Ishikawa (cell line): ENCODE measurements around the gene MLLT3.

Experiments used
- CEBPB ChIP-seq: IDR thresholded peaks from 2 replicates; pipeline ENCODE4 v1.6.1; 2012
- CREB1 ChIP-seq: IDR thresholded peaks from 2 replicates; pipeline ENCODE4 v1.6.1; 2012; ENCODE audit warnings: low read depth
- EGR1 ChIP-seq: IDR thresholded peaks from 2 replicates; pipeline ENCODE4 v1.6.1; 2012
- EP300 ChIP-seq: IDR thresholded peaks from 2 replicates; pipeline ENCODE4 v1.6.1; 2012; ENCODE audit warnings: borderline replicate concordance
- FOXM1 ChIP-seq: IDR thresholded peaks from 2 replicates; pipeline ENCODE4 v1.6.1; 2012; ENCODE audit warnings: low read depth, borderline replicate concordance
- NFIC ChIP-seq: IDR thresholded peaks from 2 replicates; pipeline ENCODE4 v1.6.1; 2012
- RAD21 ChIP-seq: IDR thresholded peaks from 2 replicates; pipeline ENCODE4 v1.6.1; 2012; ENCODE audit warnings: low read depth
- REST ChIP-seq: IDR thresholded peaks from 2 replicates; pipeline ENCODE4 v1.6.1; 2012; ENCODE audit warnings: low read depth, mild to moderate bottlenecking
- TAF1 ChIP-seq: IDR thresholded peaks from 2 replicates; pipeline ENCODE4 v1.6.1; 2012; ENCODE audit warnings: low read depth, mild to moderate bottlenecking
- TCF12 ChIP-seq: IDR thresholded peaks from 2 replicates; pipeline ENCODE4 v1.6.1; 2012; ENCODE audit warnings: low read depth
- TEAD4 ChIP-seq: IDR thresholded peaks from 2 replicates; pipeline ENCODE4 v1.6.1; 2012
- USF1 ChIP-seq: IDR thresholded peaks from 2 replicates; pipeline ENCODE4 v1.6.1; 2012
- YY1 ChIP-seq: IDR thresholded peaks from 2 replicates; pipeline ENCODE4 v1.6.1; 2012; ENCODE audit warnings: low read depth
- ZBTB7A ChIP-seq: IDR thresholded peaks from 2 replicates; pipeline ENCODE4 v1.6.1; 2012; ENCODE audit warnings: low read depth
- TF ChIP-seq, protein P1 (sequence below): IDR thresholded peaks from 2 replicates; pipeline ENCODE4 v1.6.1; 2012

MLLT3 gene

DNA sequence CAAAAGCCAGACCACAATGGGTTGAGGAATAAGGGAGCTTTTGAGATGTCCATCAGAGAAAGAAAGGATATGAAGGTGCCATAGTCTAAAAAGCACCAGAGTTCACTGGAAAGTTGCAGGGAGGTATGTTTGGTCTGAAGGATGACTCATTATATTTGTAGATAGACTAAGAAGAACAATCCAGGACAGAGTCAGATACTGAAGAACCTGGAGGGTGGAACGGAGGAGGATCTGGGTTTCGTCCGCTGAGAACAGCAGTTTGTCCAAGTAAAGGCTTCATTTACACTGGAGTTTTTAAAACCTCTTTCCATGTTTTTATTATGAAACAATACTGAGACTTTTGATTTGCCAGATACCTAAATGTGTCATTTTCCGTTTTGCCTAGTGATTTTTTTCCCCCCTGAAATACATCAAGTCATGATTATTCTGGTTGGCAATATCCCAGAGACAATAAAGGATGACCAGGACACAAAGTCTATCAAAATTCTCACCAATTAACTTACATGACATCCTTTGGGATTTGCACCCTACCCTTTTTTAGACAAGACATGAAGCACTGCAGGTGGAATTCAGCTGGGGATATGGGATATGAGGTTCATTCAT is 219.9 kb downstream of the MLLT3 start:
- no peak for TF ChIP-seq TAF1
- no peak for TF ChIP-seq RAD21
- TF ChIP-seq TEAD4, result no peak
- no peak for TF ChIP-seq EP300
- no peak for TF ChIP-seq USF1
- no peak for TF ChIP-seq ZBTB7A
- no peak for TF ChIP-seq YY1
- no peak for TF ChIP-seq FOXM1
- no peak for TF ChIP-seq NFIC
- no peak for TF ChIP-seq REST

GRCh38 chr9:20398536-20399338 is 223.6 kb downstream of the MLLT3 start:
- no peak for TF ChIP-seq USF1
- TF ChIP-seq EGR1, result no peak
- TF ChIP-seq TEAD4, result no peak
- no peak for TF ChIP-seq NFIC
- TF ChIP-seq, protein P1, sequence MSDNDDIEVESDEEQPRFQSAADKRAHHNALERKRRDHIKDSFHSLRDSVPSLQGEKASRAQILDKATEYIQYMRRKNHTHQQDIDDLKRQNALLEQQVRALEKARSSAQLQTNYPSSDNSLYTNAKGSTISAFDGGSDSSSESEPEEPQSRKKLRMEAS, result no peak
- TF ChIP-seq RAD21, result no peak
- TF ChIP-seq CEBPB, result no peak
- TF ChIP-seq CREB1, result no peak
- TF ChIP-seq EP300, result no peak
- TF ChIP-seq YY1, result no peak
- no peak for TF ChIP-seq FOXM1
- no peak for TF ChIP-seq TCF12

DNA sequence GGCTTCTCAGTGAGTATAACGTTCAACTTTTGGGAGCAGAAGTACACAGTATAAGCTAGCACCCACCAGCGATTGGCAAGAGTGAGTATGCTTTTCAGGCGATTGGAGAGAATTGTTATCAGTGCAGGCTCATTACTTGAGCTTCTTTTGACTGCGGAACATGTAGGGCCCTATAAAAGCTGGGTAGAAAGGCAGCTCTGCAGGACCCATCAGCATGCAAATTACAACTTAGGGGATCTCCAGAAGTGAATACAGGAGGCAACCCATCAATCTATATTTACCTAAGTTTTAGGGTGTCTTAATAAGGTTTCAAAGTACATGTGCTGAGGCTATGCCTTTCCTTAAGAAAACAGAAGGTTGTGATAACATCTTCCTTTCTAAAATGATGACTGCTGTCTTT is 225.0 kb downstream of the MLLT3 start:
- TF ChIP-seq EGR1 (no peak), TAF1 (no peak), CEBPB (no peak), RAD21 (no peak), REST (no peak), FOXM1 (no peak), USF1 (no peak), CREB1 (no peak), ZBTB7A (no peak), EP300 (no peak), YY1 (no peak), TCF12 (no peak), NFIC (no peak), TEAD4 (no peak)
- TF ChIP-seq, protein P1, result no peak

- TF ChIP-seq FOXM1 (no peak), ZBTB7A (no peak), EP300 (no peak)
Observed at GRCh38 chr9:20396509-20396908, 225.8 kb downstream of the MLLT3 start.

GRCh38 chr9:20395651-20396050 is 226.6 kb downstream of the MLLT3 start:
- TF ChIP-seq USF1, result no peak
- TF ChIP-seq YY1, result no peak
- no peak for TF ChIP-seq CREB1
- no peak for TF ChIP-seq REST
- no peak for TF ChIP-seq NFIC
- TF ChIP-seq TCF12, result no peak
- no peak for TF ChIP-seq ZBTB7A
- TF ChIP-seq, protein P1, result no peak
- TF ChIP-seq FOXM1, result no peak
- TF ChIP-seq TAF1, result no peak
- no peak for TF ChIP-seq CEBPB
- no peak for TF ChIP-seq TEAD4
- no peak for TF ChIP-seq EP300
- no peak for TF ChIP-seq EGR1
- no peak for TF ChIP-seq RAD21
